GDM1 (cell line): ENCODE data around the gene STK11.

ENCODE experiments used
- DNase-seq: peaks from one replicate; lab custom pipeline; 2025; lab: John Stamatoyannopoulos, UW

The STK11 gene

GRCh38 chr19:1262623-1263123 is 57.1 kb downstream of the STK11 start:
- no peak for DNase-seq

- no peak for DNase-seq
Measured at GRCh38 chr19:1263188-1263587, 57.6 kb downstream of the STK11 start.

- no peak for DNase-seq
Measured at GRCh38 chr19:1264801-1265614, 59.4 kb downstream of the STK11 start.

- no peak for DNase-seq
Measured at GRCh38 chr19:1265615-1266128, 60.1 kb downstream of the STK11 start.

GRCh38 chr19:1266129-1266915 is 60.7 kb downstream of the STK11 start:
- DNase-seq, result peak; percentile 51

GRCh38 chr19:1266916-1267476 is 61.4 kb downstream of the STK11 start:
- DNase-seq, result peak; percentile 50

- no peak for DNase-seq
Measured at GRCh38 chr19:1267477-1268225, 62.1 kb downstream of the STK11 start.

- DNase-seq, result no peak
Measured at GRCh38 chr19:1268226-1269064, 62.9 kb downstream of the STK11 start.

GRCh38 chr19:1269065-1269477 is 63.5 kb downstream of the STK11 start, which contains the start of gene CIRBP:
Gene CIRBP (plus strand): TSS chr19:1269332. CDS start chr19:1270934, 1,602 bp downstream.
- peak; percentile 98 for DNase-seq

- DNase-seq, result peak; percentile 75
Measured at GRCh38 chr19:1269478-1270212, 64.1 kb downstream of the STK11 start.

- DNase-seq, result no peak
Measured at GRCh38 chr19:1270213-1270853, 64.8 kb downstream of the STK11 start.

GRCh38 chr19:1270854-1271527 is 65.4 kb downstream of the STK11 start:
- no peak for DNase-seq

GRCh38 chr19:1271528-1272422 is 66.2 kb downstream of the STK11 start:
- no peak for DNase-seq

- no peak for DNase-seq
Measured at GRCh38 chr19:1272423-1273262, 67.1 kb downstream of the STK11 start.

GRCh38 chr19:1273263-1274041 is 67.9 kb downstream of the STK11 start:
- no peak for DNase-seq
